GM23248 (cell line): ENCODE data around the gene MRPL24. TPM values are rescaled to one million over a fixed set of nuclear protein-coding genes. Genes with fewer than 3 reads are reported as not detected.

Source experiments
- DNase-seq: peaks from one replicate; pipeline ENCODE4 v3.0.0-alpha.2; 2015
- H2AFZ ChIP-seq: fragments of 200-600 bp; sonication (generic); 2 replicates; pipeline ENCODE4 v1.6.1; 2016; ENCODE audit warnings: antibody characterized with exemption
- H3F3A ChIP-seq: fragments of 200-600 bp; sonication (generic); 2 replicates; pipeline ENCODE4 v1.6.1; 2016; ENCODE audit warnings: mild to moderate bottlenecking, antibody characterized with exemption, mixed run types; ENCODE audit not compliant: insufficient read depth
- H3K27ac ChIP-seq: fragments of 200-600 bp; sonication (generic); 2 replicates; pipeline ENCODE4 v1.5.1; 2016; ENCODE audit warnings: mild to moderate bottlenecking
- H3K27me3 ChIP-seq: fragments of 200-600 bp; sonication (generic); replicated peaks from 2 replicates; pipeline ENCODE4 v1.6.1; 2016; ENCODE audit warnings: mild to moderate bottlenecking; ENCODE audit not compliant: insufficient read depth
- H3K36me3 ChIP-seq: fragments of 200-600 bp; sonication (generic); 2 replicates; pipeline ENCODE4 v1.6.1; 2016; ENCODE audit warnings: low read depth, mild to moderate bottlenecking
- H3K4me1 ChIP-seq: fragments of 200-600 bp; sonication (generic); 2 replicates; pipeline ENCODE4 v1.6.1; 2016; ENCODE audit warnings: mild to moderate bottlenecking; ENCODE audit not compliant: insufficient read depth
- H3K4me2 ChIP-seq: fragments of 200-600 bp; sonication (generic); one replicate; pipeline ENCODE4 v1.6.1; 2016; ENCODE audit warnings: mild to moderate bottlenecking; ENCODE audit not compliant: unreplicated experiment
- H3K4me3 ChIP-seq: fragments of 200-600 bp; sonication (generic); 2 replicates; pipeline ENCODE4 v1.5.1; 2016; ENCODE audit warnings: mild to moderate bottlenecking
- H3K79me2 ChIP-seq: fragments of 200-600 bp; sonication (generic); 2 replicates; pipeline ENCODE4 v1.6.1; 2016; ENCODE audit warnings: mild to moderate bottlenecking; ENCODE audit not compliant: insufficient read depth
- H3K9ac ChIP-seq: fragments of 200-600 bp; sonication (generic); 2 replicates; pipeline ENCODE4 v1.6.1; 2016; ENCODE audit warnings: mild to moderate bottlenecking
- H3K9me2 ChIP-seq: fragments of 200-600 bp; sonication (generic); 2 replicates; pipeline ENCODE4 v1.6.1; 2016; ENCODE audit warnings: mixed run types, mild to moderate bottlenecking, moderate library complexity; ENCODE audit not compliant: insufficient read depth
- H3K9me3 ChIP-seq: fragments of 200-600 bp; sonication (generic); one replicate; pipeline ENCODE4 v1.6.1; 2017; ENCODE audit warnings: low read depth
- H4K20me1 ChIP-seq: fragments of 200-600 bp; sonication (generic); 2 replicates; pipeline ENCODE4 v1.6.0; 2016; ENCODE audit not compliant: insufficient read depth
- EZH2 ChIP-seq: fragments of 200-600 bp; sonication (generic); IDR thresholded peaks from 2 replicates; pipeline ENCODE4 v1.6.1; 2018; ENCODE audit warnings: antibody characterized with exemption, mild to moderate bottlenecking; ENCODE audit not compliant: insufficient read depth, poor library complexity, severe bottlenecking
- EZH2phosphoT487 ChIP-seq: fragments of 200-600 bp; sonication (generic); IDR thresholded peaks from 2 replicates; pipeline ENCODE4 v1.6.1; 2018; ENCODE audit warnings: antibody characterized with exemption, moderate library complexity, mild to moderate bottlenecking, low read depth; ENCODE audit not compliant: insufficient read depth
- WGBS, 2 experiments: methylation state at CpG; one replicate each; pipeline ENCODE4 v1.1.6; 2015 to 2017; ENCODE audit warnings: low lambda C conversion rate in 2 of 2, low coverage in 1 of 2; ENCODE audit errors: missing lambda C conversion rate in 2 of 2; 5-methylcytosine and 5-hydroxymethylcytosine counted together
- in situ Hi-C: fragments of 300-500 bp; cut with MboI; formaldehyde crosslinking; loops from 2 replicates; pipeline ENCODE4 v1.15.0; 2020
- polyA plus RNA-seq: library from polyadenylated mRNA; unstranded; fragments of >200 nt; fragmentation: Nextera tagmentation; extraction: Ambion mirVana; gene quantifications from 2 replicates; pipeline ENCODE4 v1.2.1, GENCODE V29; 2016
- total RNA-seq: library from RNA; depleted of rRNA; stranded (reverse); fragments of >200 nt; shearing (Covaris generic); gene quantifications from 2 replicates; pipeline ENCODE4 v1.2.3, GENCODE V29; 2014

MRPL24 gene
- total and polyA plus RNA-seq, 2 experiments from 2014 or later, result 55.7 to 93.7 TPM

DNA sequence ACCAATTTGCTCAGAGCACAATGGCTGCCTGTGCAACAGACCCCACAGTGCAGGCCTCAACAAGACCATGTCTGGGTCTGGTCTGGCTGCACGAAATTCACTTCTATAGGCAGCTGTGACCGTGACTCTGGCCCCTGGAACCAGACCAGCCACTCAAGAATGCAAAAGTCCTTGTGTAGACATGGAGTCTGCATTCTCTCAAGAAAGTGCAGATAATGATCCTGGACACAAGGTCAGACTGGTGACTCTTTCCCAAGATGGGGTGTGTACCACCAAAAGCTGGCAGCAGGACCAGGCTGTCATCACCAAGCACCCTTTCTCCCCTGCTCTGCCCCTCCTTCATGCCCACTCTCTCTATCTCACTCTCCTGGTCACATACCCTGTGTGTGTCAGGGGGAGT, 19.8 kb downstream of the MRPL24 start:
- H3K9me3 ChIP-seq, result no peaks in the 10 kb centered on the region
- H2AFZ ChIP-seq, result no peak overlapping the region
- peaks cover 48% of the 10 kb centered on the region for H3K79me2 ChIP-seq
- no peak for TF ChIP-seq EZH2
- no peak for TF ChIP-seq EZH2phosphoT487
- H3K4me1 ChIP-seq, result peaks cover 12% of the 10 kb centered on the region; the same call in 1 of the 2 replicates
- H3K4me3 ChIP-seq, result no peak overlapping the region
- peaks cover 5% of the 10 kb centered on the region; the same call in 1 of the 2 replicates for H3F3A ChIP-seq
- no peaks in the 10 kb centered on the region for H3K27me3 ChIP-seq
- peaks cover 29% of the 10 kb centered on the region; the same call in 1 of the 2 replicates for H3K36me3 ChIP-seq
- H3K9me2 ChIP-seq, result no peaks in the 10 kb centered on the region
- H3K27ac ChIP-seq, result no peak overlapping the region
- in situ Hi-C loops, result no loop called here
- H3K4me2 ChIP-seq, result no peak overlapping the region
- DNase-seq, result no peak
- 71 to 80% methylated on average over 2 of the region's 2 CpGs for WGBS, 2 experiments
- H3K9ac ChIP-seq, result no peak overlapping the region
- H4K20me1 ChIP-seq, result no peaks in the 10 kb centered on the region

DNA sequence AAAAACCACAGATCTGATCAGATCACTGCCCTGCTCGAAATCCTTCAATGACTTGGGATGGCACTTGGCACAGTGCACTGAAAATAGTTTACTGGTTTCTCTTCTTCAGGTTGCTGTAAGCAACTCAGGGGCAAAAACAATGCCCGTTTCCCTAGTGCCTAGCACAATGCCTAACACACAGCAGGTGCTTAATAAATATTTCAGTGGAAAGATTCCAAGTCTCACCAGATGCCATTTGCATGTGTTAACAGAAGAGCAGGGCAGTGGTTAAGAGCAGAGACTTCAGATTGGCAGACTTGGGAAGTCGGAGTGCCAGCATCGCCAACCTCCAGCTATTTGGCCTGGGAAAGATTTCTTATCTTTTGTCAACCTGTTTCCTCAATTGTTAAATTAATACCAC, 23.5 kb downstream of the MRPL24 start:
- TF ChIP-seq EZH2, result no peak
- TF ChIP-seq EZH2phosphoT487, result no peak
- in situ Hi-C loops, result loop anchor here (5.0 kb wide), 1 partner anchor 150 kb away; no protein-coding TSS in a partner anchor
- peaks cover 11% of the 10 kb centered on the region for H3K79me2 ChIP-seq

DNA sequence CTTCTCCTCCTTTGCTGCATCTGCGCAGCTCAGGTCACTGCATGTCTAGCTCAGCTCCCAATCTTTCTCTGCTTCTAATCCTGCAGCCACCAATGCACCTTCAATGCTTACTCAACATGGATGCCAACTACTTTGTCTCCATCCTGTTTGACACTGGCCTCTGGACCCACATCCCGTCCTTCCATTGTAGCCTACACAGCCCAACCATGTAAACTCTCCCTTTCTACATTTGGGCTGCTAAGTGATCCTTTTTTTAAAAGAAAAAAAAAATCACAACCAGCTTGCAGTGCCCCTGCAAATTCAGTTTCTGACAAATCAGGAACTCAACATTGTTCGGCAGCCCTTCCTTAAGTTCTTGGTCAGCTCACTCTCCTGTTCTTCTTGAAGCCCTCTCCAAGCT, 26.1 kb downstream of the MRPL24 start:
- no peak overlapping the region for H3K4me3 ChIP-seq
- no peaks in the 10 kb centered on the region for H3K36me3 ChIP-seq
- no peak overlapping the region for H3K27ac ChIP-seq
- TF ChIP-seq EZH2 (no peak), EZH2phosphoT487 (no peak)
- H4K20me1 ChIP-seq, result no peaks in the 10 kb centered on the region
- H3K27me3 ChIP-seq, result no peaks in the 10 kb centered on the region
- no peaks in the 10 kb centered on the region for H3K9me2 ChIP-seq
- 79 to 82% methylated on average over 3 of the region's 3 CpGs for WGBS, 2 experiments
- H2AFZ ChIP-seq, result no peak overlapping the region
- H3K79me2 ChIP-seq, result no peaks in the 10 kb centered on the region
- in situ Hi-C loops, result loop anchor here (5.0 kb wide), 1 partner anchor 152 kb away; no protein-coding TSS in a partner anchor
- H3K4me2 ChIP-seq, result no peak overlapping the region
- no peak overlapping the region for H3K9ac ChIP-seq
- peaks cover 20% of the 10 kb centered on the region for H3F3A ChIP-seq
- H3K9me3 ChIP-seq, result no peaks in the 10 kb centered on the region
- DNase-seq, result no peak
- H3K4me1 ChIP-seq, result peaks cover 41% of the 10 kb centered on the region

More for the DNA sequence above, 23.5 kb downstream of the MRPL24 start:
- Histone ChIP-seq H3F3A (peaks cover 12% of the 10 kb centered on the region; the same call in 1 of the 2 replicates), H3K4me2 (no peak overlapping the region), H4K20me1 (no peaks in the 10 kb centered on the region), H3K36me3 (0 out of 2 replicates have a peak, but pooled peaks cover 8% of the 10 kb centered on the region), H3K4me3 (no peak overlapping the region), H3K9ac (no peak overlapping the region), H3K9me3 (no peaks in the 10 kb centered on the region), H3K4me1 (peaks cover 16% of the 10 kb centered on the region), H2AFZ (no peak overlapping the region), H3K9me2 (no peaks in the 10 kb centered on the region), H3K27ac (no peak overlapping the region), H3K27me3 (no peaks in the 10 kb centered on the region)
- 92 to 93% methylated on average over 4 of the region's 4 CpGs for WGBS, 2 experiments
- DNase-seq, result no peak

DNA sequence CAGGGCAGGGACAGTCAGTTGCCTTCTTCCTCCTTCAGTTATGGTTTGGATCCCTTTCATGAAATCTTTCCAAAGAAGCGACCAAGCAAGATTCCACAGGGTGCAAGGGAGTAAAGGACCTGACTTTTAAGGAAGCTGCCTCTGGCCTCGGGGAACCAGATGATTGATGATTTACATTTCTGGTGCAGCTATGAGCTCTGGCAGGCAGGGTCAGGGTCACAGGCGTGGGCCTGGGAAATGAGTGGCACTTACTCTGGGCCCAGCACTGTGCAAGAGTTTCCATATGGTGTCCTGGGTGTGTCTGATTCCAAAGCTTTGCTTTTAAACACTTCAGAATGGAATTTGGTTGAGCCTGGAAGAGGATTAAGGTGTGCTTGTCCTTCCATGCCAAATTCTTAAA, 28.3 kb downstream of the MRPL24 start:
- Histone ChIP-seq H3K27me3 (no peaks in the 10 kb centered on the region), H3K79me2 (no peaks in the 10 kb centered on the region), H3K4me1 (peaks cover 63% of the 10 kb centered on the region), H3K9ac (no peak overlapping the region), H3K27ac (peak overlapping the region; percentile 27; the same call in 1 of the 2 replicates), H3F3A (peaks cover 38% of the 10 kb centered on the region), H3K4me3 (no peak overlapping the region), H3K36me3 (no peaks in the 10 kb centered on the region), H4K20me1 (no peaks in the 10 kb centered on the region), H2AFZ (no peak overlapping the region), H3K4me2 (no peak overlapping the region), H3K9me3 (no peaks in the 10 kb centered on the region), H3K9me2 (no peaks in the 10 kb centered on the region)
- TF ChIP-seq EZH2phosphoT487 (no peak), EZH2 (no peak)
- WGBS, 2 experiments, result 42 to 47% methylated on average over 3 of the region's 3 CpGs
- in situ Hi-C loops, result no loop called here
- peak; percentile 24 for DNase-seq
